GM19025 (cell line): Measurements from ENCODE around the gene CD3G.
"Not testable (repeated sequence)": the region's sequence is repeated elsewhere in the genome, so short reads cannot be mapped to it uniquely, and the experiment has no call there.

Source experiments
- ATAC-seq: cut with Tn5 transposase; IDR thresholded peaks from one replicate; pipeline ENCODE4 v1.9.1; 2021; ENCODE audit warnings: mild to moderate bottlenecking, low read depth, moderate library complexity; ENCODE audit not compliant: unreplicated experiment

CD3G gene

GRCh38 chr11:118373263-118373662 lies 29.1 kb downstream of the CD3G start:
- no peak for ATAC-seq

- ATAC-seq = no peak
Observed at GRCh38 chr11:118373871-118374270, 29.7 kb downstream of the CD3G start.

- no peak for ATAC-seq
Observed at GRCh38 chr11:118374729-118375128, 30.6 kb downstream of the CD3G start.

- no peak for ATAC-seq
Observed at GRCh38 chr11:118375978-118376377, 31.8 kb downstream of the CD3G start.

GRCh38 chr11:118379497-118379896 lies 35.4 kb downstream of the CD3G start:
- no peak for ATAC-seq

GRCh38 chr11:118380571-118380970 lies 36.4 kb downstream of the CD3G start:
- ATAC-seq = no peak

GRCh38 chr11:118382954-118383353 lies 38.8 kb downstream of the CD3G start:
- ATAC-seq = no peak

- no peak for ATAC-seq
Observed at GRCh38 chr11:118383657-118384056, 39.5 kb downstream of the CD3G start.

- ATAC-seq = no peak
Observed at GRCh38 chr11:118396097-118396501, 52.0 kb downstream of the CD3G start.

- ATAC-seq = no peak
Observed at GRCh38 chr11:118397448-118397847, 53.3 kb downstream of the CD3G start.

GRCh38 chr11:118398791-118399559 lies 54.8 kb downstream of the CD3G start:
- ATAC-seq = no peak

GRCh38 chr11:118401151-118401879 lies 57.2 kb downstream of the CD3G start, which contains the start of gene ATP5MG:
Gene ATP5MG (plus strand): TSS chr11:118401606. CDS start chr11:118401666, 60 bp downstream.
- ATAC-seq = no peak

GRCh38 chr11:118401880-118402590 lies 57.9 kb downstream of the CD3G start:
- ATAC-seq = no peak

GRCh38 chr11:118402594-118402993 lies 58.5 kb downstream of the CD3G start:
- not testable (repeated sequence) for ATAC-seq
